ENCODE measurements around the gene CARMIL1. TPM values are rescaled to one million over a fixed set of nuclear protein-coding genes. Genes with fewer than 3 reads are reported as not detected.

CARMIL1 gene
- total and polyA plus RNA-seq, 2 of the 8 experiments (the other 6 are each of a cell fraction or from before 2014, with no cell fraction given), result 20.3 to 40.4 TPM

GRCh38 chr6:25476126-25476525 is 197.0 kb downstream of the CARMIL1 start:
- TF ChIP-seq CEBPB (IDR thresholded peaks at IDR 0.05; ENCODE audit: low read depth, low read length) (no peak), KDM1A (IDR thresholded peaks at IDR 0.05; ENCODE audit: borderline replicate concordance, low read length) (no peak)
- Histone ChIP-seq H3K27ac (ENCODE audit: low read depth, low read length) (no peak overlapping the region), H3K9me3 (ENCODE audit: insufficient read depth in 2 of 2, low read depth in 1 of 2, low read length in 1 of 2) (no peaks in the 10 kb centered on the region), H2AFZ (ENCODE audit: low read length) (no peak overlapping the region), H3K56ac (replicated peaks; ENCODE audit: insufficient read length, low read depth, low read length) (no peak overlapping the region), H4K91ac (replicated peaks; ENCODE audit: insufficient read length, low read length) (no peak overlapping the region), H2BK20ac (ENCODE audit: low read length) (no peak overlapping the region), H3K4ac (replicated peaks; ENCODE audit: insufficient read length, low read depth, low read length) (no peak overlapping the region), H3K4me3 (ENCODE audit: extremely low read depth in 1 of 4, insufficient read depth in 2 of 4, low read depth in 3 of 4, low read length in 4 of 4) (no peak overlapping the region), H3K9ac (replicated peaks in 1 of 4; ENCODE audit: extremely low read depth in 1 of 4, low read depth in 3 of 4, low read length in 3 of 4) (no peak overlapping the region), H2AK5ac (ENCODE audit: low read depth, low read length) (no peak overlapping the region), H3K79me1 (ENCODE audit: low read depth, low read length) (no peaks in the 10 kb centered on the region), H3K14ac (ENCODE audit: insufficient read length) (no peak overlapping the region), H2BK120ac (replicated peaks; ENCODE audit: low read depth, low read length) (no peak overlapping the region), H4K20me1 (replicated peaks in 1 of 2; ENCODE audit: control insufficient read depth in 1 of 2, insufficient read depth in 2 of 2, low read length in 2 of 2) (no peaks in the 10 kb centered on the region), H2BK5ac (ENCODE audit: low read depth, low read length) (no peak overlapping the region), H3K36me3 (ENCODE audit: control insufficient read depth in 2 of 4, insufficient read depth in 4 of 4, low read length in 3 of 4) (peaks cover 0 to 5% (median 3%) of the 10 kb centered on the region in 4 experiments; a peak in 2 of 8 replicates), H3K23ac (ENCODE audit: insufficient read length) (no peak overlapping the region), H3K79me2 (ENCODE audit: control insufficient read depth in 1 of 2, insufficient read depth in 2 of 2, low read length in 2 of 2) (no peaks in the 10 kb centered on the region), H2BK12ac (ENCODE audit: low read depth, low read length) (no peak overlapping the region), H3K18ac (ENCODE audit: extremely low read depth, low read length) (no peak overlapping the region), H3K27me3 (replicated peaks in 1 of 4; ENCODE audit: control insufficient read depth in 3 of 4, extremely low read depth in 1 of 4, insufficient read depth in 3 of 4, low read length in 3 of 4) (no peaks in the 10 kb centered on the region), H4K5ac (ENCODE audit: insufficient read length, low read depth, low read length) (no peak overlapping the region), H2BK15ac (ENCODE audit: low read length) (no peak overlapping the region), H3K4me1 (replicated peaks in 1 of 4; ENCODE audit: control insufficient read depth in 3 of 4, insufficient read depth in 4 of 4, low read length in 3 of 4) (no peaks in the 10 kb centered on the region), H3K23me2 (ENCODE audit: low read depth, low read length) (no peaks in the 10 kb centered on the region), H4K8ac (ENCODE audit: extremely low read depth, insufficient read depth, low read length) (no peak overlapping the region), H3K4me2 (ENCODE audit: insufficient read depth in 1 of 2, low read depth in 2 of 2, low read length in 2 of 2) (no peak overlapping the region)
- DNase-seq (ENCODE audit: low read depth in 1 of 2, low spot score in 2 of 2) (no peak), FAIRE-seq (no peak)
- CTCF ChIA-PET (ENCODE audit: partially characterized antibody), result interaction anchor here (1.1 to 1.4 kb wide), 3 partner anchors 14 to 162 kb away, joined by 3 to 4 read pairs (median 3); no protein-coding TSS in a partner anchor
- POLR2A ChIA-PET (ENCODE audit: partially characterized antibody), result interaction anchor here (1.5 kb wide), 1 partner anchor 9 kb away, joined by 4 read pairs; no protein-coding TSS in a partner anchor
- 87% methylated on average over 3 of the region's 3 CpGs; no CpG with 5 or more reads in 1 of the 2 experiments for WGBS, 2 experiments (ENCODE audit: extremely low coverage in 1 of 2, insufficient coverage in 1 of 2, insufficient read length in 1 of 2, insufficient replicate concordance in 2 of 2, low coverage in 1 of 2, low lambda C conversion rate in 2 of 2, missing lambda C conversion rate in 1 of 2)

Data from H1 (cell line).